Tibial nerve (tissue), 3 donors: ENCODE data around the gene VASP.

Experiments
- POLR2A ChIP-seq, 2 donors: fragments of 450-650 bp; IDR thresholded peaks; one replicate each; pipeline ENCODE4 v1.6.1; 2017; ENCODE audit warnings: antibody characterized with exemption in 2 of 2, mild to moderate bottlenecking in 2 of 2, moderate library complexity in 2 of 2
- TF ChIP-seq, protein P1 (sequence below), 5 experiments: fragments of 200-600 bp in 3 of 5; fragments of 450-650 bp in 2 of 5; sonication (generic) in 3 of 5; IDR thresholded peaks; one replicate each; pipeline ENCODE4 v1.5.1; 2016 to 2019; ENCODE audit warnings: antibody characterized with exemption in 5 of 5, mild to moderate bottlenecking in 3 of 5, moderate library complexity in 2 of 5

DNA sequence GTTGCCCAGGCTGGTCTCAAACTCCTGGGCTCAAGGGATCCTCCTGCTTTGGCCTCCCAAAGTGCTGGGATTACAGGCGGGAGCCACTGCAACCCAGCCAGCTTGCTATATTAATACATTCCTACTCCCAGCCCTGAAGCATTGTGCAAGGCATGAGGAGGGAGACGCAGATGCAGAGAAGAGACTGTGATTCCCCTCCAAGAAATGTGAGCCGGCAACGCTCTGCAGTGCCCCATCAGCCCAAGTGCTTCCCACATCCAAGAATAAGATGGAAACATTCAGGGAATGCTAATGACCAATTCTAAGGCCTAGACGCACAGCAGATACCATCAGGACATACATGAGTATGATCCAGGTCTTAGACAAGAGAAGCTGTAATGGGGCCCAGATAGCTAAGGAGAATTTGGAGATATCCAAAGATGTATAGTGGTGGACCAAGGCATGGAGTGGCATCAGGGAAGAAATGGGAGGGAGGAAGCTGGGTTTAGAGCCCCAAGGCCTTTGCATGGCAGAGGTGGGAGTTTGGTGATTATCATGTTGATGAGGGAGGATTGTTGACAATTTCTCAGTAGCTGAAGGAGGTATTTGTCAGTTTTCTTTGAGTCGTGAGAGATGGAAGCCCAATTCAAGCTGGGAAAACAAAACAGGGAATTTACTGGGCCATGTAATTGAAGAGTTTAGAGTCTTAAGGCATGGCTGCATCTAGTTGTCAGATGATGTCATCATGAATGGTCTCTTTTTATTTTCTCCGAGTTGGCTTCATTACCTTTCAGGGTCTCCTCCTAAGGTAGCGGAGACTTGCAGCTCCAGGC is 6.2 kb upstream of the VASP start:
- TF ChIP-seq POLR2A (IDR thresholded peaks at IDR 0.05): no peak
- TF ChIP-seq, protein P1, sequence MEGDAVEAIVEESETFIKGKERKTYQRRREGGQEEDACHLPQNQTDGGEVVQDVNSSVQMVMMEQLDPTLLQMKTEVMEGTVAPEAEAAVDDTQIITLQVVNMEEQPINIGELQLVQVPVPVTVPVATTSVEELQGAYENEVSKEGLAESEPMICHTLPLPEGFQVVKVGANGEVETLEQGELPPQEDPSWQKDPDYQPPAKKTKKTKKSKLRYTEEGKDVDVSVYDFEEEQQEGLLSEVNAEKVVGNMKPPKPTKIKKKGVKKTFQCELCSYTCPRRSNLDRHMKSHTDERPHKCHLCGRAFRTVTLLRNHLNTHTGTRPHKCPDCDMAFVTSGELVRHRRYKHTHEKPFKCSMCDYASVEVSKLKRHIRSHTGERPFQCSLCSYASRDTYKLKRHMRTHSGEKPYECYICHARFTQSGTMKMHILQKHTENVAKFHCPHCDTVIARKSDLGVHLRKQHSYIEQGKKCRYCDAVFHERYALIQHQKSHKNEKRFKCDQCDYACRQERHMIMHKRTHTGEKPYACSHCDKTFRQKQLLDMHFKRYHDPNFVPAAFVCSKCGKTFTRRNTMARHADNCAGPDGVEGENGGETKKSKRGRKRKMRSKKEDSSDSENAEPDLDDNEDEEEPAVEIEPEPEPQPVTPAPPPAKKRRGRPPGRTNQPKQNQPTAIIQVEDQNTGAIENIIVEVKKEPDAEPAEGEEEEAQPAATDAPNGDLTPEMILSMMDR (IDR thresholded peaks at IDR 0.05): no peak
